Measurements from ENCODE around the gene S100A7A. TPM values are rescaled to one million over a fixed set of nuclear protein-coding genes. Genes with fewer than 3 reads are reported as not detected.
"Not testable (repeated sequence)": the region's sequence is repeated elsewhere in the genome, so short reads cannot be mapped to it uniquely, and the experiment has no call there.

The S100A7A gene
- total RNA-seq, 2 donors from 2014 or later: not detected

GRCh38 chr1:153404768-153405167 lies 11.6 kb upstream of the S100A7A start:
- H3K4me3 Mint-ChIP-seq: no peak overlapping the region
- no peaks in the 10 kb centered on the region for H3K36me3 Mint-ChIP-seq (ENCODE audit: low read depth)
- DNase-seq: peak; percentile 88
- no peak overlapping the region for H3K27ac ChIP-seq (ENCODE audit: low read depth, low read length)
- WGBS, 2 experiments (ENCODE audit: insufficient coverage in 1 of 2, insufficient read length in 1 of 2): 61 to 64% methylated on average over 14 to 15 of the region's 15 CpGs
- H3K4me3 ChIP-seq (ENCODE audit: low read length): no peak overlapping the region
- no peak overlapping the region for H3K9ac ChIP-seq (ENCODE audit: extremely low read depth, low read length, poor library complexity, severe bottlenecking)
- H3K9me3 Mint-ChIP-seq: peaks cover 3% of the 10 kb centered on the region
- no peaks in the 10 kb centered on the region for H3K9me3 ChIP-seq (ENCODE audit: control insufficient read depth, low read length)
- no peaks in the 10 kb centered on the region for H3K36me3 ChIP-seq (ENCODE audit: control insufficient read depth, insufficient read depth, low read length)
- H3K27me3 Mint-ChIP-seq (ENCODE audit: insufficient read depth): peaks cover 34% of the 10 kb centered on the region
- no peaks in the 10 kb centered on the region for H3K4me1 ChIP-seq (ENCODE audit: control insufficient read depth, insufficient read depth, low read length)
- H3K4me1 Mint-ChIP-seq: no peaks in the 10 kb centered on the region
- TF ChIP-seq, protein P1, sequence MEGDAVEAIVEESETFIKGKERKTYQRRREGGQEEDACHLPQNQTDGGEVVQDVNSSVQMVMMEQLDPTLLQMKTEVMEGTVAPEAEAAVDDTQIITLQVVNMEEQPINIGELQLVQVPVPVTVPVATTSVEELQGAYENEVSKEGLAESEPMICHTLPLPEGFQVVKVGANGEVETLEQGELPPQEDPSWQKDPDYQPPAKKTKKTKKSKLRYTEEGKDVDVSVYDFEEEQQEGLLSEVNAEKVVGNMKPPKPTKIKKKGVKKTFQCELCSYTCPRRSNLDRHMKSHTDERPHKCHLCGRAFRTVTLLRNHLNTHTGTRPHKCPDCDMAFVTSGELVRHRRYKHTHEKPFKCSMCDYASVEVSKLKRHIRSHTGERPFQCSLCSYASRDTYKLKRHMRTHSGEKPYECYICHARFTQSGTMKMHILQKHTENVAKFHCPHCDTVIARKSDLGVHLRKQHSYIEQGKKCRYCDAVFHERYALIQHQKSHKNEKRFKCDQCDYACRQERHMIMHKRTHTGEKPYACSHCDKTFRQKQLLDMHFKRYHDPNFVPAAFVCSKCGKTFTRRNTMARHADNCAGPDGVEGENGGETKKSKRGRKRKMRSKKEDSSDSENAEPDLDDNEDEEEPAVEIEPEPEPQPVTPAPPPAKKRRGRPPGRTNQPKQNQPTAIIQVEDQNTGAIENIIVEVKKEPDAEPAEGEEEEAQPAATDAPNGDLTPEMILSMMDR (conservative IDR thresholded peaks at IDR 0.05): peak; percentile 77
- H3K27ac Mint-ChIP-seq: no peak overlapping the region
- H3K27me3 ChIP-seq (ENCODE audit: control insufficient read depth, insufficient read depth, low read length, poor library complexity, severe bottlenecking): no peaks in the 10 kb centered on the region

DNA sequence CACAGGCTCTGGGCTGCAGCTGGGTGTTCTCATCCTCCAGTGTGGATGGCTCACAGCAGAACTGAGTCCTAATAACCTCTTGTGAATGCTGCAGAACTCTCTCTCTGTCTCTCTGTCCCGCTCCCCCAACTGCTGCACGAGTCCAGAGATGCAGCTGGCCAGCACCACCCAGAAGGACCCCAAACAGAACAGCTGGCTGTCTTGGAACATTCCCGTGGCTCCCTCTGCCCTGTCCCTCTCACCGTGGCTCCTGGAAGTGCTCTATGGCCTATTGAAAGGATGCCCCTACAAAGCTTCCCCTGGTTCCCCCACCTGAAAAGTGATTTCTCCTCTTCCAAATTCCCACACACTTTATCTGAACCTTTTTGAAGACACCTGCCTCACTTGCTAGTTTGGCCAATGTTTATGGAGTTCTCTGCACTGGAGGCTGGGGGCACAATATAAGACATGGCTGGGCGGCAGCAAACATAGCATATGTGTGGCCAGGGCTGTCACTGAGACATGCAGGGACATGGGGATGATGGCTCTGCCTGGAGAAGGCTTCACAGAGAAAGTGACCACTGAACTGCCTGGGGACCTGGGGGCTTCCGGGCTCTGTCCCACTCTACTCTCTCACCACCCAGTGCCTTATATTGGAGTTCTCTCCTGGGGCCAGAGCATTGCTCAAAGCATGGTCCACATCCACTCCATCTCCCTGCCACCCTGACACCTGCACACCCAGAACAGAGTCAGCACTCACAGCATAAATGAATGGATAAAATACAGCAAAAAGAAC lies 10.3 kb upstream of the S100A7A start:
- not testable (repeated sequence) for H3K9me3 Mint-ChIP-seq; H3K36me3 Mint-ChIP-seq (ENCODE audit: low read depth); H3K36me3 ChIP-seq (ENCODE audit: control insufficient read depth, insufficient read depth, low read length); H3K27me3 ChIP-seq (ENCODE audit: control insufficient read depth, insufficient read depth, low read length, poor library complexity, severe bottlenecking); H3K4me3 Mint-ChIP-seq; H3K4me3 ChIP-seq (ENCODE audit: low read length); H3K27ac ChIP-seq (ENCODE audit: low read depth, low read length); H3K9ac ChIP-seq (ENCODE audit: extremely low read depth, low read length, poor library complexity, severe bottlenecking); H3K9me3 ChIP-seq (ENCODE audit: control insufficient read depth, low read length); H3K27ac Mint-ChIP-seq; H3K4me1 Mint-ChIP-seq; H3K4me1 ChIP-seq (ENCODE audit: control insufficient read depth, insufficient read depth, low read length)
- 88 to 95% methylated on average over 3 to 6 of the region's 6 CpGs for WGBS, 2 experiments (ENCODE audit: insufficient coverage in 1 of 2, insufficient read length in 1 of 2)
- H3K27me3 Mint-ChIP-seq (ENCODE audit: insufficient read depth): peaks cover 42% of the 10 kb centered on the region
- peak; percentile 21 for DNase-seq

- H3K27me3 ChIP-seq (ENCODE audit: control insufficient read depth, insufficient read depth, low read length, poor library complexity, severe bottlenecking); H3K9me3 Mint-ChIP-seq; H3K4me1 Mint-ChIP-seq; H3K27ac ChIP-seq (ENCODE audit: low read depth, low read length); H3K36me3 ChIP-seq (ENCODE audit: control insufficient read depth, insufficient read depth, low read length); H3K4me3 ChIP-seq (ENCODE audit: low read length); H3K27ac Mint-ChIP-seq; H3K4me1 ChIP-seq (ENCODE audit: control insufficient read depth, insufficient read depth, low read length); H3K4me3 Mint-ChIP-seq; H3K9ac ChIP-seq (ENCODE audit: extremely low read depth, low read length, poor library complexity, severe bottlenecking); H3K36me3 Mint-ChIP-seq (ENCODE audit: low read depth); H3K9me3 ChIP-seq (ENCODE audit: control insufficient read depth, low read length): not testable (repeated sequence)
- DNase-seq: peak; percentile 32
- 78 to 84% methylated on average over 9 to 11 of the region's 11 CpGs for WGBS, 2 experiments (ENCODE audit: insufficient coverage in 1 of 2, insufficient read length in 1 of 2)
- peaks cover 41% of the 10 kb centered on the region for H3K27me3 Mint-ChIP-seq (ENCODE audit: insufficient read depth)
Observed at GRCh38 chr1:153407274-153407673, 9.0 kb upstream of the S100A7A start.

DNA sequence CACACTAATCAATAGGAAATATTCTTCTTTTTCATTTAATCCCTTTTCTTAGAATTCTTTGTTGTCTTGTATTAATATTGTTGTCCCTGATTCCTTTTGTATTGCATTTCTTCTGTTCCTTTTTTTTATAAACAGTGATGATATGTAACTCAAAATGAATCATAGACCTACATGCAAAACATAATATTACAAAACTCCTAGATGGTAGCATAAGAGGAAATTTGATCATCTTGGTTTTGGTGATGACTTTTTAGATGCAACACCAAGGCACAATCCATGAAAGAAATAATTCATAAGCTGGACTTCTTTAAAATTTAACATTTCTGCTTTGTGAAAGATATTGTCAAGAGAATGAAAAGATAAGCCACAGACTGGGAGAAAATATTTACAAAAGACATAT lies 2.4 kb upstream of the S100A7A start:
- not testable (repeated sequence) for H3K36me3 Mint-ChIP-seq (ENCODE audit: low read depth); H3K4me3 ChIP-seq (ENCODE audit: low read length); DNase-seq; H3K27ac Mint-ChIP-seq; H3K27me3 ChIP-seq (ENCODE audit: control insufficient read depth, insufficient read depth, low read length, poor library complexity, severe bottlenecking); H3K4me1 ChIP-seq (ENCODE audit: control insufficient read depth, insufficient read depth, low read length); H3K9ac ChIP-seq (ENCODE audit: extremely low read depth, low read length, poor library complexity, severe bottlenecking); H3K27ac ChIP-seq (ENCODE audit: low read depth, low read length); H3K9me3 ChIP-seq (ENCODE audit: control insufficient read depth, low read length); H3K4me1 Mint-ChIP-seq; H3K9me3 Mint-ChIP-seq; H3K36me3 ChIP-seq (ENCODE audit: control insufficient read depth, insufficient read depth, low read length); H3K4me3 Mint-ChIP-seq
- peaks cover 14% of the 10 kb centered on the region for H3K27me3 Mint-ChIP-seq (ENCODE audit: insufficient read depth)
